GM15510 (cell line): Measurements from ENCODE around the gene ITGA3.

Experiments used
- POLR2A ChIP-seq: IDR thresholded peaks from 3 replicates; pipeline ENCODE4 v1.6.1; 2011; ENCODE audit warnings: borderline replicate concordance; ENCODE audit not compliant: insufficient read length; ENCODE audit errors: extremely low read depth

The ITGA3 gene

GRCh38 chr17:50055426-50056216, at the start of gene ITGA3:
Gene ITGA3 (plus strand): TSS chr17:50056110. CDS start chr17:50056440, 330 bp downstream.
- TF ChIP-seq POLR2A, result peak; percentile 15

- no peak for TF ChIP-seq POLR2A
Observed at GRCh38 chr17:50009282-50009681, 46.6 kb upstream of the ITGA3 start.

- TF ChIP-seq POLR2A, result no peak
Observed at GRCh38 chr17:50013079-50013478, 42.8 kb upstream of the ITGA3 start.

GRCh38 chr17:50014471-50015088, 41.3 kb upstream of the ITGA3 start:
- no peak for TF ChIP-seq POLR2A

- no peak for TF ChIP-seq POLR2A
Observed at GRCh38 chr17:50015146-50015545, 40.8 kb upstream of the ITGA3 start.

- TF ChIP-seq POLR2A, result no peak
Observed at GRCh38 chr17:50018909-50019308, 37.0 kb upstream of the ITGA3 start.

GRCh38 chr17:50020841-50021599, 34.9 kb upstream of the ITGA3 start:
- TF ChIP-seq POLR2A, result no peak

- TF ChIP-seq POLR2A, result no peak
Observed at GRCh38 chr17:50021681-50022370, 34.1 kb upstream of the ITGA3 start.

- no peak for TF ChIP-seq POLR2A
Observed at GRCh38 chr17:50022463-50023130, 33.3 kb upstream of the ITGA3 start.

GRCh38 chr17:50023520-50023919, 32.4 kb upstream of the ITGA3 start:
- no peak for TF ChIP-seq POLR2A

GRCh38 chr17:50024808-50025207, 31.1 kb upstream of the ITGA3 start:
- no peak for TF ChIP-seq POLR2A

GRCh38 chr17:50026046-50026675, 29.7 kb upstream of the ITGA3 start:
- no peak for TF ChIP-seq POLR2A

GRCh38 chr17:50026837-50027171, 29.1 kb upstream of the ITGA3 start:
- no peak for TF ChIP-seq POLR2A

- no peak for TF ChIP-seq POLR2A
Observed at GRCh38 chr17:50027172-50027880, 28.6 kb upstream of the ITGA3 start.
